ENCODE results near the gene ANXA2R.

GRCh38 chr5:43006424-43007202, 33.5 kb downstream of the ANXA2R start:
- TF ChIP-seq CTCF (conservative IDR thresholded peaks at IDR 0.05 in 1 of 2, IDR thresholded peaks at IDR 0.05 in 1 of 2; ENCODE audit: low read depth in 1 of 2, low read length in 2 of 2) = no peak
- no peak for TF ChIP-seq EZH2 (IDR thresholded peaks at IDR 0.05; ENCODE audit: low read length, missing control alignments)
